ENCODE data around the gene SPARCL1.
A peak's percentile ranks its signal among the peaks of the same experiment; 100 is the strongest.
"Not testable (repeated sequence)": the region's sequence is repeated elsewhere in the genome, so short reads cannot be mapped to it uniquely, and the experiment has no call there.

Gene SPARCL1, protein sequence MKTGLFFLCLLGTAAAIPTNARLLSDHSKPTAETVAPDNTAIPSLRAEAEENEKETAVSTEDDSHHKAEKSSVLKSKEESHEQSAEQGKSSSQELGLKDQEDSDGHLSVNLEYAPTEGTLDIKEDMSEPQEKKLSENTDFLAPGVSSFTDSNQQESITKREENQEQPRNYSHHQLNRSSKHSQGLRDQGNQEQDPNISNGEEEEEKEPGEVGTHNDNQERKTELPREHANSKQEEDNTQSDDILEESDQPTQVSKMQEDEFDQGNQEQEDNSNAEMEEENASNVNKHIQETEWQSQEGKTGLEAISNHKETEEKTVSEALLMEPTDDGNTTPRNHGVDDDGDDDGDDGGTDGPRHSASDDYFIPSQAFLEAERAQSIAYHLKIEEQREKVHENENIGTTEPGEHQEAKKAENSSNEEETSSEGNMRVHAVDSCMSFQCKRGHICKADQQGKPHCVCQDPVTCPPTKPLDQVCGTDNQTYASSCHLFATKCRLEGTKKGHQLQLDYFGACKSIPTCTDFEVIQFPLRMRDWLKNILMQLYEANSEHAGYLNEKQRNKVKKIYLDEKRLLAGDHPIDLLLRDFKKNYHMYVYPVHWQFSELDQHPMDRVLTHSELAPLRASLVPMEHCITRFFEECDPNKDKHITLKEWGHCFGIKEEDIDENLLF

DNA sequence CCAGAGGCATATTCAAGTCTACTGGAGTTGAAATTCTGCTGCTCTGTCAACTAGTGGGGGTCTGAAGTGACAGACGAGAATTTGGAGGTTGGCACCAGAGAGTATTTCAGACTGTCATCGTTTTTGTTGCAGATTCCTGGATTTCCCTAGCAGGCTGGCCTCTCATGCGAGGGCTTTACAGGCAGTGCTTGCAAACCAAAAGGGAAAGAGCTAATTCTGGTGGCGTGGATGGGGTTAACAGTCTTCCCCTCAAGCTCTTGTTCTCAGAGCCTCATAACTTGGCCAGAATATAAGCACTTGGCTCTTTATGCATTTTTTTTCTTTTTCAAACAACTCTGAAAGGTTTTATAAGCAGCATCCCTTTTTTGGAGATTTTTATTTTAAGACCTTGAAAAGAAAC, at the start of gene SPARCL1:
SPARCL1 (minus strand) TSS at position 190 of the 400 bp plus-strand sequence. CDS start 29,802 bp downstream, outside the sequence.
- H3K36me3 Mint-ChIP-seq = no peaks in the 10 kb centered on the region
- ATAC-seq (ENCODE audit: low read depth) = no peak
- H3K27ac Mint-ChIP-seq = no peak within 1 kb of the TSS
- H3K4me3 Mint-ChIP-seq = no peak within 1 kb of the TSS
- H3K9me3 Mint-ChIP-seq = no peaks in the 10 kb centered on the region
- peaks cover 2% of the 10 kb centered on the region for H3K27me3 Mint-ChIP-seq
- no peak for DNase-seq (ENCODE audit: low spot score in 2 of 2)
- no peaks in the 10 kb centered on the region for H3K4me1 Mint-ChIP-seq

DNA sequence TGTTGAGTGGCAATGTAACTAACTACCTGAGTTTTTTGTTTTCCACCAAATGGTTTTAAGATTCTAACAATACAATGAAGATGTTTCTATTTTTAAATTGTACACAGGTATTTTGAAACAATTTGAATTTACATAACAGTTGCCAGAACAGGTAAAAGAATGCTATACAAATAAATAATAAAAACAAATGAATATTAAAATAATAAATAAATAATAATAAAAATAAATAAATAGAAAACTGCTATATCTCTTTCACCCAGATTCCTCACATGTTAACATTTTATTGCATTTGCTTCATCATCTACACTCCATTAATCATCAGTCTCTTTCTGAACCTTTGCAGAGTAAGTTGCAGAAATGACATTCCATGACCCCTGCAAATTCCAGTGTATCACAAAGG, 46.8 kb upstream of the SPARCL1 start:
- Mint-ChIP-seq H3K4me3 (no peak overlapping the region), H3K36me3 (no peaks in the 10 kb centered on the region), H3K4me1 (no peaks in the 10 kb centered on the region), H3K27me3 (peaks cover 4% of the 10 kb centered on the region), H3K9me3 (no peaks in the 10 kb centered on the region), H3K27ac (no peak overlapping the region)
- no peak for ATAC-seq (ENCODE audit: low read depth)
- DNase-seq (ENCODE audit: low spot score in 2 of 2) = no peak

DNA sequence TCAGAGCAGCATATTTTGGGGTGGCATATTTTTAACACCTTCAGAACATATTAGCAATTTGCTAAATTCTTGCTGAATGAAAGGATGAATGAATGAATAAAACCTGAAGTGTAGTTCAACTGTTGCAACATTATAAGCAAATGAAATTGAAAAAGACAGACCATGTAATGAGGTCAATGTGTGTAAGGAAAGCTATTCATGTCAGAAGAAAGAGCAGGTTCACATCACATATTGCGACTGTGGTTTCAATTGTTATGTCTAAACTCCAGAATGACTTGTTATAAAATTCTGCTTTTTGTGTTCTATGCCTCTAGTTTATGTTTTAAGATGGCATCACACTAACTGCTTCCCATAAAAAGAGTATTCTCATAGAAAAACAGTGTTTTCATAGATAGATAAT, 46.2 kb upstream of the SPARCL1 start:
- Mint-ChIP-seq H3K4me1 (no peaks in the 10 kb centered on the region), H3K27ac (no peak overlapping the region), H3K9me3 (no peaks in the 10 kb centered on the region)

DNA sequence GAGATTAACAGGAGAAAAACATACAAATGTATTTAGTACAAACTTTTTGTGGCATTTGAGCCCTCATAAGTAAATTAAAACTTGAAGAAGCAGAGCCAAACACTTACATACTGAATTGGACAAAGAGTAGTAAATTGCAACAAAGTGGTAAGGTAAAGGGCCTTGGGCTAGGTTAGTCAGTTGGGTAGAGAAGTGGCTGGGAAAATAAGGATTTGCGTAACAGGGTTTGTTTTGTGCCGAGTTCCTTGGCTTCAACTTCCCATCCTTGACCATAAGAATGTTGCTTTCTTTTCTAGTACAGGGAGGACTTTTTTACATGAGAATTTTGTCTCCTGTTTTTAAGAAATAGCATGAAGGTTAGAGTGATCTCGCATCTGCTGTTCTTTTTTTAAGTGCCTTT, 45.8 kb upstream of the SPARCL1 start:
- no peaks in the 10 kb centered on the region for H3K9me3 Mint-ChIP-seq
- H3K4me3 Mint-ChIP-seq = no peak overlapping the region
- no peak overlapping the region for H3K27ac Mint-ChIP-seq
- no peaks in the 10 kb centered on the region for H3K4me1 Mint-ChIP-seq
- peaks cover 5% of the 10 kb centered on the region for H3K27me3 Mint-ChIP-seq
- no peaks in the 10 kb centered on the region for H3K36me3 Mint-ChIP-seq
- DNase-seq (ENCODE audit: low spot score in 2 of 2) = no peak
- no peak for ATAC-seq (ENCODE audit: low read depth)

More for the DNA sequence above, 46.2 kb upstream of the SPARCL1 start:
- no peak overlapping the region for H3K4me3 Mint-ChIP-seq
- peaks cover 5% of the 10 kb centered on the region for H3K27me3 Mint-ChIP-seq
- no peaks in the 10 kb centered on the region for H3K36me3 Mint-ChIP-seq
- ATAC-seq (ENCODE audit: low read depth) (no peak), DNase-seq (ENCODE audit: low spot score in 2 of 2) (no peak)

DNA sequence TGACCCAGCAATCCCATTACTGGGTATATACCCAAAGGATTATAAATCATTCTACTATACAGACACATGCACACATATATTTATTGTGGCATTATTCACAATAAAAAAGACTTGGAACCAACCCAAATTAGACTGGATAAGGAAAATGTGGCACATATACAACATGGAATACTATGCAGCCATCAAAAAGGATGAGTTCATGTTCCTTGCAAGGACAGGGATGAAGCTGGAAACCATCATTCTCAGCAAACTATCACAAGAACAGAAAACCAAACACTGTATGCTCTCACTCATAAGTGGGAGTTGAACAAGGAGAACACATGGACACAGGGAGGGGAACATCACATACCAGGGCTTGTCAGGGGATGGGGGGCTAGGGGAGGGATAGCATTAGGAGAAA, 45.2 kb upstream of the SPARCL1 start:
- not testable (repeated sequence) for H3K27ac Mint-ChIP-seq; ATAC-seq (ENCODE audit: low read depth); H3K4me3 Mint-ChIP-seq; H3K36me3 Mint-ChIP-seq; H3K4me1 Mint-ChIP-seq; H3K27me3 Mint-ChIP-seq; DNase-seq (ENCODE audit: low spot score in 2 of 2); H3K9me3 Mint-ChIP-seq

DNA sequence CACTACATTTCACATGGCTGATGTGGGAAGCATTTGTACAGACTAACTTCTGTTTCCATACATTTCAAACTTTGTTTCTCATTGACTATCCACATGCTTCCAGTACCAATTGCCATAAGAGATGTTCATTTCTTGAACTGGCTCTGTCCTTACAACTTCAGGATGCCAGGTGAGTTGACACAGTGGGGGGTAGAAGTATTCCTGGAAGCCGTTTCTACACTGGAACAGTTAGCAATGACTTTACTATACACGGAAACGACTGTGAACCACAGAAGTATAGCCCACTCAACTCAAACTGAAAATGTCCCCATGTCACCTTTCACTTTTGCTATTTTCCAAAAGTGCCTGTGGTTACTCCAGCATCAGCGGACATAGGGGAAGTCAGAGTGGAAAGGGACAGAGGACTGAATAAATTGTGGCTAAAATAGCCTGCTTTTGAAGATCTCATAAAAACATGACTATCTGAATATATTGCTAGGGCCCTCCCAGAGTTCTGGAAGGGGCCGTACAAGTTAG, 41.2 kb upstream of the SPARCL1 start:
- H3K4me1 Mint-ChIP-seq = no peaks in the 10 kb centered on the region
- no peak overlapping the region for H3K4me3 Mint-ChIP-seq
- DNase-seq (ENCODE audit: low spot score in 2 of 2) (no peak), ATAC-seq (ENCODE audit: low read depth) (no peak)
- H3K27me3 Mint-ChIP-seq = peaks cover 8% of the 10 kb centered on the region
- H3K9me3 Mint-ChIP-seq = no peaks in the 10 kb centered on the region
- no peak overlapping the region for H3K27ac Mint-ChIP-seq
- no peaks in the 10 kb centered on the region for H3K36me3 Mint-ChIP-seq

DNA sequence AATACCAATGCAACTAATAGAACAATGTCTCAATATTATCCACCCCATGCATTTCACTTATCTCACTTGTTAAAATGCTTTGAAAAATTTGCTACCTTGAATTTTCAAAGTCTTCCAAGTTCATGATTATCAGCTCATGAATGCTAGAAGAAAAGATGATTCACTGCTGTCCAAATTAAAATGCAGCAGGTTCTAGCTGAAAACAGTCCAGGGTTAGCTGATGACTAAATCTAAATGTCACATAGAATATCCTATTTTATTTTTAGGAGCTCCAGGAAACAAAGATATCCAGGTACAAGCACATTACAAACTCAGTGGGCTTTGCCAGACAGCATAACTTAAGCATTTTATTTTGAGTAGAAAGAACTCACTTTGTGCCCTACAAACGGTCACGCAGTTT, 38.0 kb upstream of the SPARCL1 start:
- ATAC-seq (ENCODE audit: low read depth) (no peak), DNase-seq (ENCODE audit: low spot score in 2 of 2) (no peak)
- H3K9me3 Mint-ChIP-seq = no peaks in the 10 kb centered on the region
- peaks cover 8% of the 10 kb centered on the region for H3K27me3 Mint-ChIP-seq
- H3K4me3 Mint-ChIP-seq = no peak overlapping the region
- H3K36me3 Mint-ChIP-seq = no peaks in the 10 kb centered on the region
- no peaks in the 10 kb centered on the region for H3K4me1 Mint-ChIP-seq
- no peak overlapping the region for H3K27ac Mint-ChIP-seq

DNA sequence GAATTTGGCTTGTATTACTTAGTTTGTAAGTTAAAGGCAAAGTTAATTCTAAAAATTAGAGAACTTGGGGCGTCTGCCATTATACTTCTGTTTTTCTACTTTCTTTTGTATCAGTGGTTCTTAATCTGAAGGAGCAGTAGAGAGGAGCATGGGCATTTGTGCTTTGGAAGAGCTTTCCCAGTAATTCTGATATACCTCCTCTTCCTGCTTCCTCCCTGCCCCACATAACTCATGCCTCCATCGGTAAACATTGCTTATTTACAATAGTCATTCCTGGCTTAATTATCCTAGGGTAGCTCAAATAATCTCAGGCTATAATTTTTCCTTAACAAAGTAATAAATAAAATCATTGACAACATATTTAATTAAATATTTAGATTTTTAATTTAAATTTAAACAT, 37.1 kb upstream of the SPARCL1 start:
- Mint-ChIP-seq H3K4me3 (no peak overlapping the region), H3K27ac (no peak overlapping the region), H3K9me3 (no peaks in the 10 kb centered on the region), H3K36me3 (no peaks in the 10 kb centered on the region), H3K4me1 (no peaks in the 10 kb centered on the region), H3K27me3 (peaks cover 4% of the 10 kb centered on the region)
- no peak for DNase-seq (ENCODE audit: low spot score in 2 of 2)
- no peak for ATAC-seq (ENCODE audit: low read depth)

DNA sequence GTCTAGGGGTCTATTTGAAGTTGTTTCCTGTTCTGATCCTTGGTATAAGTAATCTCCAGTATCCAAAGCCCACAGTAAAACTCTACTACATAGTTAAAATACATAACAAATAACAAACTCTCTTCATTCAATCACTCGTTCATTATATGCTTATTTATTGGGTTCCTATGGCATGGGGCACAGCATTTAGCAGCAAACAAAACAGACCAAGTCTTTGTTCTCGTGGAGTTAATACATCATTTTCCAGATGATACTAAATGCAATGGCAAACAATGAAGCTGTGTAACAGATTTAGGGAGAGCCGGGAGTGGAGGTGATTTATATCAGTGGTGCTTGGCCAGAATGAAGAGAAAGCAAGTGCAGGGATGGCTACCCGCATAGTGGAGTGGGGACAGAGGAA, 36.6 kb upstream of the SPARCL1 start:
- no peak overlapping the region for H3K4me3 Mint-ChIP-seq
- no peaks in the 10 kb centered on the region for H3K36me3 Mint-ChIP-seq
- H3K4me1 Mint-ChIP-seq = no peaks in the 10 kb centered on the region
- no peak for ATAC-seq (ENCODE audit: low read depth)
- H3K27me3 Mint-ChIP-seq = peaks cover 2% of the 10 kb centered on the region
- no peaks in the 10 kb centered on the region for H3K9me3 Mint-ChIP-seq
- DNase-seq (ENCODE audit: low spot score in 2 of 2) = no peak
- H3K27ac Mint-ChIP-seq = no peak overlapping the region

DNA sequence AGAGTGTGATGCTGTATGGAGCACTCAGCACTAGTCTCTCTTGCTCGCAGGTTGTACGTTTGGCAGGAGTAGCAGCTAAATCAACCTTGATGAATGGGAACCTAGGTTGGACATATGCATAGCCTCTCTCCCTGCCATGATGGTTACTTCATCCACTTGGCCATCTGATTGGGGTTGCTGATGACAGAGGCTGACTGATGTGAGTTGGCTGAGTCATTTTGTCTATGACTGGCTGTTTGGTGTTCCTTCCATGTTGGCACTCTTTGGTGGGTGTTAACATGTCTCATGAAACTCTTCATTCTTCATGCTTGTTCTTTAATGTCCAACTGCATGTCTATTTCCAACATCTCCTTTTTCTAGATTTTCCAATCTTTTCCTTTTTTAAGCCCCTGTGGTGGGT, 31.6 kb upstream of the SPARCL1 start:
- Mint-ChIP-seq H3K9me3 (no peaks in the 10 kb centered on the region), H3K4me3 (no peak overlapping the region)
- ATAC-seq (ENCODE audit: low read depth) = no peak

DNA sequence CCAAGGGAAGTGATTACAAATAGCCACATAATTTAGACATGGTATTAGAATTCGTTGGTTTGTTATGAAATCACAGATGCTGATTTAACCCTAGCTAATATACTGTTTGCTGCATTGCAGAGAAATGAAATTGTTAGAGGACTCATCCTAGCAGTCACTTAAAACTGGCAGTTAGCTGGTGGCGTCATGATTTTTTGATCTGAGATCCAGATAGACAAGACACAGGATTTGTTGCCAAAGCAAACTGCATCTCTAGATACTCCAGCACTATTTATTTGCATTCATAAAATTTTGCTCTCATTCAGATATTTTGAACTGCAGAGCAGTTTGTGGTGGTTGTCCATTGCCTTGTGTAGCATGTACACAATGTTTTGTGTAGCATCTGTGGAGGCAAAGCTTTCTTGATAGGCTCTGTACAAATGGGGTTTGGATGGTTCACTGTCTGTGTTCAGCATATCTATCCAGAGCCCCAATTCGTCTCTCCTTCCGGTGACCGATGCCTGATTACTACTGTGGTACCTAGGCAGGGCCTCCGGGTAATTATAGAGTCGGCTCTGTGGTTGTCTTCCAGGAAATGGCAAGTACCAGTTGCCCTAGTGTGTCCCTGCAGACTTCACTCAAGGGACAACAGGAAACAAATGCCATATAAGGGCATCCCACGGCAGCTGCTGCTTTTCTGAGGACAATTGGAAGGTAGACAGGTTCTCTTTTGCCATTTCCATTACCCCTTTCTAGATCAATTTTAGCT, 30.1 kb upstream of the SPARCL1 start:
- H3K4me3 Mint-ChIP-seq = no peak overlapping the region

More for the DNA sequence above, 31.6 kb upstream of the SPARCL1 start:
- Mint-ChIP-seq H3K27ac (no peak overlapping the region), H3K36me3 (no peaks in the 10 kb centered on the region), H3K27me3 (peaks cover 3% of the 10 kb centered on the region), H3K4me1 (no peaks in the 10 kb centered on the region)
- no peak for DNase-seq (ENCODE audit: low spot score in 2 of 2)

DNA sequence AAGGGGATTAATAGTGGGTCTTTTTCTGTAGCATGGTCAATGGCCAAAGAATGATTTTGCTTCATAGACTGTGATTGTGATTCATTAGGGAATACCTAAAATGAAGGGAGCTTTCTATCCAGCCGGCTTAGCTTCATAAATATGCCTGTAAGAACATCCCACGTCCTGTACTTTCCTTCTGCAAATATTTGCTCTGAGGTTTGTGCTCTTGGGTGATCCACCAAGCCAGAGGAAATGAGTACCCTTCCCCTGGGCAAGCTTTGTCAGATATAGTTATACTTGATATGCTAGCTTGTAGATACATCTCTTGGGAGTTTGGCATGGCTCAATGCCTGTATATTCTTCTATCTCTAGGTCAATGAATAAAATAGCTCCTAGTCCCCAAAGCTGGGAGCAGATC, 28.2 kb upstream of the SPARCL1 start:
- H3K27ac Mint-ChIP-seq = no peak overlapping the region
- DNase-seq (ENCODE audit: low spot score in 2 of 2) = no peak
- H3K4me1 Mint-ChIP-seq = no peaks in the 10 kb centered on the region
- H3K36me3 Mint-ChIP-seq = no peaks in the 10 kb centered on the region
- no peak overlapping the region for H3K4me3 Mint-ChIP-seq
- H3K9me3 Mint-ChIP-seq = no peaks in the 10 kb centered on the region
- no peak for ATAC-seq (ENCODE audit: low read depth)
- peaks cover 4% of the 10 kb centered on the region for H3K27me3 Mint-ChIP-seq

More for the DNA sequence above, 30.1 kb upstream of the SPARCL1 start:
- Mint-ChIP-seq H3K36me3 (no peaks in the 10 kb centered on the region), H3K27me3 (peaks cover 4% of the 10 kb centered on the region), H3K9me3 (no peaks in the 10 kb centered on the region), H3K4me1 (no peaks in the 10 kb centered on the region), H3K27ac (no peak overlapping the region)
- DNase-seq (ENCODE audit: low spot score in 2 of 2) (no peak), ATAC-seq (ENCODE audit: low read depth) (peak; percentile 60)

DNA sequence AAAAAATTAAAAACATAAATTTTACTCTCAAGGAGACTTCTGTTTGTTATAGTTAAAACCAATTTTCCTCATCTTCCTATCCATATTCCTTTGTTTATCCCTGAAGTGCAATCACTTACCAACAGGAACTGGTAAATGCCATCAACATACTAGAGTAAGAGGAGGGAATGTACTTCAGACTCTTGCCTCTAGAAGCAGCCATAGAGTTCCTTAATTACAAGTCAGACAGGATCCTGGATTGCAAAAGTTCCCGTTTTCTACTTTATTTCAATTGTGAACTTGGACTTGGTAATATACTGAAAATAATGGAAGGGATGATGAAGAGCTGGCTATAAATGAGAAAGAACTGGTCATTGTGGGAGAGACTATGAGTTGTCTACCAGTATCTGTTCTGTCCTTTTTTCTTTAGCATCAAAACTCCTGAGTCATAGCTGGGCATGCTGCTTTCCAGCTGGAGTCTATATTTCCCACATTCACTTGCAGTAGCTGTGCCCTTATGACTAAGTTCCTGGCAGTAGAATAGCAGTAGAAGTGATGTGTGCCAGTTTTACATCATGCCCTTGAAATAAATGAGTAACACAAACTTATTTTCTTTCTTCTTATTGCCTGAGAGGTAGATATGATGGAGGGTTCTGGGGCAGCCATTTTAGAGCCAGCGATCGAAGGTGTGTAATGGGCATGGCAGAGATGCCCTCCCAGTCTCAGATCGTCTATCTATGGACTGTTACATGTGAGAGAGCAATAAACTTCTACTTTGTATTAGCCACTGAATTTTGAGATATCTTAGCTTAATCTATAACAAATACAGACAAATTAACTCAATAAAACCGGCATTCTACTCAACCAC, 26.8 kb upstream of the SPARCL1 start:
- DNase-seq (ENCODE audit: low spot score in 2 of 2) (no peak), ATAC-seq (ENCODE audit: low read depth) (no peak)
- Mint-ChIP-seq H3K9me3 (no peaks in the 10 kb centered on the region), H3K4me1 (no peaks in the 10 kb centered on the region), H3K27ac (no peak overlapping the region), H3K27me3 (peaks cover 7% of the 10 kb centered on the region), H3K36me3 (no peaks in the 10 kb centered on the region), H3K4me3 (no peak overlapping the region)

All from memory B cell (primary cell).